Right lobe of liver (tissue), 6 donors: ENCODE data around the gene PNN. TPM values are rescaled to one million over a fixed set of nuclear protein-coding genes. Genes with fewer than 3 reads are reported as not detected.

Experiments
- ATAC-seq, 4 donors: fragments of 200-7000 bp; cut with Tn5 transposase; one replicate each; pipeline ENCODE4 v1.9.1; 2020; ENCODE audit warnings: mild to moderate bottlenecking in 4 of 4, moderate library complexity in 4 of 4
- DNase-seq, 3 donors: peaks; one replicate each; pipeline ENCODE4 v3.0.0-alpha.2; 2020
- H3K27ac ChIP-seq, 3 donors: fragments of 200-600 bp; one replicate each; pipeline ENCODE4 v1.8.0; 2022
- H3K27me3 ChIP-seq, 2 donors: fragments of 200-600 bp; one replicate each; pipeline ENCODE4 v1.8.0; 2022
- H3K36me3 ChIP-seq, 4 donors: fragments of 200-600 bp; sonication (generic) in 1 of 4; one replicate each; pipeline versions ENCODE4 v1.5.1 to v1.8.0; 2017 to 2022; ENCODE audit warnings: control low read depth in 1 of 4
- H3K4me1 ChIP-seq, 4 donors: fragments of 200-600 bp; sonication (generic) in 1 of 4; one replicate each; pipeline versions ENCODE4 v1.5.1 to v1.8.0; 2017 to 2022; ENCODE audit warnings: control low read depth in 1 of 4
- H3K4me3 ChIP-seq, 3 donors: fragments of 200-600 bp; one replicate each; pipeline ENCODE4 v1.8.0; 2022
- H3K9me3 ChIP-seq, 4 donors: fragments of 200-600 bp; sonication (generic) in 1 of 4; one replicate each; pipeline versions ENCODE4 v1.5.1 to v1.8.0; 2017 to 2022; ENCODE audit warnings: control low read depth in 1 of 4
- CTCF ChIP-seq, 4 donors: fragments of 200-600 bp in 3 of 4; fragments of 450-650 bp in 1 of 4; IDR thresholded peaks; one replicate each; pipeline versions ENCODE4 v1.5.1 to v1.8.0; 2016 to 2022; ENCODE audit warnings: antibody characterized with exemption in 4 of 4, mild to moderate bottlenecking in 2 of 4
- POLR2A ChIP-seq: fragments of 450-650 bp; IDR thresholded peaks from one replicate; pipeline ENCODE4 v1.6.1; 2017; ENCODE audit warnings: antibody characterized with exemption, mild to moderate bottlenecking
- WGBS: methylation state at CpG from one replicate; pipeline ENCODE4 v1.1.6; 2018; ENCODE audit warnings: low coverage, low lambda C conversion rate; ENCODE audit not compliant: insufficient coverage; ENCODE audit errors: missing lambda C conversion rate; 5-methylcytosine and 5-hydroxymethylcytosine counted together
- intact Hi-C, 2 donors: fragments of 100-400 bp; cut with DNase I; formaldehyde crosslinking; loops; one replicate each; pipeline versions ENCODE4 v1.11.2 to v1.14.1; 2022
- total RNA-seq, 6 experiments: library from RNA; depleted of rRNA in 2 of 6; stranded (reverse); fragments of >200 nt in 2 of 6; fragmentation: NEBNext Ultra II Directional in 3 of 6; extraction: Animal tissue kit (Norgen Biotek cat#: 25700) in 3 of 6; gene quantifications; one replicate each; pipeline versions ENCODE4 v1.1.0 to v1.2.4, GENCODE V29; 2016 to 2023
- donor health status: DM: no; HTN: yes; CAD: no.
- donor health status: DM: no; HTN: no; CAD: no.
- donor health status: DM: no; HTN: no; CAD: no.
- donor health status: DM: no; HTN: yes; CAD: no.
- donor health status: DM: no; HTN: yes; CAD: no.

PNN gene
- total RNA-seq, 6 experiments from 2014 or later = 12.2 to 42.0 (median 23.8) TPM

- no peak for DNase-seq
- H3K9me3 ChIP-seq = no peaks in the 10 kb centered on the region
- H3K4me1 ChIP-seq = no peaks in the 10 kb centered on the region
- H3K27me3 ChIP-seq = no peaks in the 10 kb centered on the region
- intact Hi-C loops = no loop called here
- ATAC-seq = no peak
- H3K4me3 ChIP-seq = no peak overlapping the region
- WGBS = 81% methylated on average over 11 of the region's 15 CpGs
- TF ChIP-seq CTCF (IDR thresholded peaks at IDR 0.05) = no peak
- TF ChIP-seq POLR2A = no peak
- H3K27ac ChIP-seq = no peak overlapping the region
- no peaks in the 10 kb centered on the region for H3K36me3 ChIP-seq
Measured at GRCh38 chr14:39211109-39211741, 36.2 kb downstream of the PNN start.

GRCh38 chr14:39212034-39212433 is 37.0 kb downstream of the PNN start:
- intact Hi-C loops = no loop called here

GRCh38 chr14:39212693-39213092 is 37.6 kb downstream of the PNN start:
- no peaks in the 10 kb centered on the region for H3K4me1 ChIP-seq
- no peak overlapping the region for H3K4me3 ChIP-seq
- DNase-seq (no peak), ATAC-seq (no peak)
- no peaks in the 10 kb centered on the region for H3K36me3 ChIP-seq
- intact Hi-C loops = no loop called here
- no peaks in the 10 kb centered on the region for H3K27me3 ChIP-seq
- no peaks in the 10 kb centered on the region for H3K9me3 ChIP-seq
- H3K27ac ChIP-seq = no peak overlapping the region
- no peak for TF ChIP-seq POLR2A
- TF ChIP-seq CTCF (IDR thresholded peaks at IDR 0.05) = no peak
- 83% methylated on average over 1 of the region's 1 CpG for WGBS

More at GRCh38 chr14:39212034-39212433, 37.0 kb downstream of the PNN start:
- WGBS = no CpG with 5 or more reads among the region's 3 CpGs
- H3K27me3 ChIP-seq = no peaks in the 10 kb centered on the region
- no peak overlapping the region for H3K4me3 ChIP-seq
- ATAC-seq (no peak), DNase-seq (no peak)
- no peaks in the 10 kb centered on the region for H3K9me3 ChIP-seq
- no peaks in the 10 kb centered on the region for H3K36me3 ChIP-seq
- no peak for TF ChIP-seq CTCF (IDR thresholded peaks at IDR 0.05)
- TF ChIP-seq POLR2A = no peak
- no peaks in the 10 kb centered on the region for H3K4me1 ChIP-seq
- no peak overlapping the region for H3K27ac ChIP-seq

GRCh38 chr14:39217214-39217879 is 42.3 kb downstream of the PNN start:
- H3K27me3 ChIP-seq = no peaks in the 10 kb centered on the region
- H3K4me1 ChIP-seq = no peaks in the 10 kb centered on the region
- no peaks in the 10 kb centered on the region for H3K36me3 ChIP-seq
- H3K27ac ChIP-seq = no peak overlapping the region
- DNase-seq (no peak), ATAC-seq (no peak)
- no peaks in the 10 kb centered on the region for H3K9me3 ChIP-seq
- H3K4me3 ChIP-seq = no peak overlapping the region
- 80% methylated on average over 6 of the region's 8 CpGs for WGBS
- intact Hi-C loops = no loop called here
- no peak for TF ChIP-seq CTCF (IDR thresholded peaks at IDR 0.05)
- TF ChIP-seq POLR2A = no peak
